Head of caudate nucleus (tissue), 42 donors: Measurements from ENCODE around the gene PCDHA1.
"Not testable (repeated sequence)": the region's sequence is repeated elsewhere in the genome, so short reads cannot be mapped to it uniquely, and the experiment has no call there.

ENCODE experiments used
- DNase-seq, 42 donors: peaks; one replicate each; pipeline versions ENCODE4 v3.0.0 to v3.0.0-alpha.2; 2020 to 2021; ENCODE audit warnings: mixed read lengths in 7 of 42
- intact Hi-C: fragments of 100-400 bp; cut with DNase I; formaldehyde crosslinking; loops from one replicate; pipeline ENCODE4 v1.15.0; 2022

Gene PCDHA1

GRCh38 chr5:140842798-140843733, 57.1 kb downstream of the PCDHA1 start:
- no peak for DNase-seq
- intact Hi-C loops: no loop called here

- intact Hi-C loops, DNase-seq: not testable (repeated sequence)
Measured at GRCh38 chr5:140848139-140849102, 62.5 kb downstream of the PCDHA1 start, which contains the start of gene PCDHA9. Gene PCDHA9 (plus strand): TSS chr5:140848382. CDS start chr5:140848496, 114 bp downstream.

DNA sequence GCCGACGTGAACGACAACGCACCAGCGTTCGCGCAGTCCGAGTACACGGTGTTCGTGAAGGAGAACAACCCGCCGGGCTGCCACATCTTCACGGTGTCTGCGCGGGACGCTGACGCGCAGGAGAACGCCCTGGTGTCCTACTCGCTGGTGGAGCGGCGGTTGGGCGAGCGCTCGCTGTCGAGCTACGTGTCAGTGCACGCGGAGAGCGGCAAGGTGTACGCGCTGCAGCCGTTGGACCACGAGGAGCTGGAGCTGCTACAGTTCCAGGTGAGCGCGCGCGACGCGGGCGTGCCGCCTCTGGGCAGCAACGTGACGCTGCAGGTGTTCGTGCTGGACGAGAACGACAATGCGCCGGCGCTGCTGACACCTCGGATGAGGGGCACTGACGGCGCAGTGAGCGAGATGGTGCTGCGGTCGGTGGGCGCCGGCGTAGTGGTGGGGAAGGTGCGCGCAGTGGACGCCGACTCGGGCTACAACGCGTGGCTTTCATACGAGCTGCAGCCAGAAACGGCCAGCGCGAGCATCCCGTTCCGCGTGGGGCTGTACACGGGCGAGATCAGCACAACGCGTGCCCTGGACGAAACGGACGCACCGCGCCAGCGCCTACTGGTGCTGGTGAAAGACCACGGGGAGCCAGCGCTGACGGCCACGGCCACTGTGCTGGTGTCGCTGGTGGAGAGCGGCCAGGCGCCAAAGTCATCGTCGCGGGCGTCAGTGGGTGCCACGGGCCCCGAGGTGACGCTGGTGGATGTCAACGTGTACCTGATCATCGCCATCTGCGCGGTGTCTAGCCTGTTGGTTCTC, 64.1 kb downstream of the PCDHA1 start:
- intact Hi-C loops, DNase-seq: not testable (repeated sequence)

- intact Hi-C loops: no loop called here
- DNase-seq: peak in 9 of 42 donors; percentile 20 to 48 (median 38)
Measured at GRCh38 chr5:140855772-140856674, 70.1 kb downstream of the PCDHA1 start, which contains the start of gene PCDHA10. Gene PCDHA10 (plus strand): TSS chr5:140855897. CDS start chr5:140856049, 152 bp downstream.

DNA sequence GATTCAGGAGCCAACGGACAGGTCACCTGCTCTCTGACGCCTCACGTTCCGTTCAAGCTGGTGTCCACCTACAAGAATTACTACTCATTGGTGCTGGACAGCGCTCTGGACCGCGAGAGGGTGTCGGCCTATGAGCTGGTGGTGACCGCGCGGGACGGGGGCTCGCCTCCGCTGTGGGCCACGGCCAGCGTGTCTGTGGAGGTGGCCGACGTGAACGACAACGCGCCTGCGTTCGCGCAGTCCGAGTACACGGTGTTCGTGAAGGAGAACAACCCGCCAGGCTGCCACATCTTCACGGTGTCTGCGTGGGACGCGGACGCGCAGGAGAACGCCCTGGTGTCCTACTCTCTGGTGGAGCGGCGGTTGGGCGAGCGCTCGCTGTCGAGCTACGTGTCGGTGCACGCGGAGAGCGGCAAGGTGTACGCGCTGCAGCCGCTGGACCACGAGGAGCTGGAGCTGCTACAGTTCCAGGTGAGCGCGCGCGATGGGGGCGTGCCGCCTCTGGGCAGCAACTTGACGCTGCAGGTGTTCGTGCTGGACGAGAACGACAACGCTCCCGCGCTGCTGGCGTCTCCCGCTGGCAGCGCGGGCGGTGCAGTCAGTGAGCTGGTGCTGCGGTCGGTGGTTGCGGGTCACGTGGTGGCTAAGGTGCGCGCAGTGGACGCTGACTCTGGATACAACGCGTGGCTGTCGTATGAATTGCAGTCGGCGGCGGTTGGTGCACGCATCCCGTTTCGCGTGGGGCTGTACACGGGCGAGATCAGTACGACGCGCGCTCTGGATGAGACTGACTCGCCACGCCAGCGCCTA, 71.4 kb downstream of the PCDHA1 start:
- no peak for DNase-seq
- intact Hi-C loops: no loop called here

DNA sequence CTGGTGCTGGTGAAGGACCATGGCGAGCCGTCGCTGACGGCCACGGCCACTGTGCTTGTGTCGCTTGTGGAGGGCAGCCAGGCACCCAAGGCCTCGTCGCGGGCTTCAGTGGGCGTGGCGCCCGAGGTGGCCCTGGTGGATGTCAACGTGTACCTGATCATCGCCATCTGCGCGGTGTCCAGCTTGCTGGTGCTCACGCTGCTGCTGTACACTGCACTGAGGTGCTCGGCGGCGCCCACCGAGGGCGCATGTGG, 72.0 kb downstream of the PCDHA1 start:
- no peak for DNase-seq
- intact Hi-C loops: no loop called here

GRCh38 chr5:140862441-140863295, 76.7 kb downstream of the PCDHA1 start:
- intact Hi-C loops: no loop called here
- DNase-seq: no peak

DNA sequence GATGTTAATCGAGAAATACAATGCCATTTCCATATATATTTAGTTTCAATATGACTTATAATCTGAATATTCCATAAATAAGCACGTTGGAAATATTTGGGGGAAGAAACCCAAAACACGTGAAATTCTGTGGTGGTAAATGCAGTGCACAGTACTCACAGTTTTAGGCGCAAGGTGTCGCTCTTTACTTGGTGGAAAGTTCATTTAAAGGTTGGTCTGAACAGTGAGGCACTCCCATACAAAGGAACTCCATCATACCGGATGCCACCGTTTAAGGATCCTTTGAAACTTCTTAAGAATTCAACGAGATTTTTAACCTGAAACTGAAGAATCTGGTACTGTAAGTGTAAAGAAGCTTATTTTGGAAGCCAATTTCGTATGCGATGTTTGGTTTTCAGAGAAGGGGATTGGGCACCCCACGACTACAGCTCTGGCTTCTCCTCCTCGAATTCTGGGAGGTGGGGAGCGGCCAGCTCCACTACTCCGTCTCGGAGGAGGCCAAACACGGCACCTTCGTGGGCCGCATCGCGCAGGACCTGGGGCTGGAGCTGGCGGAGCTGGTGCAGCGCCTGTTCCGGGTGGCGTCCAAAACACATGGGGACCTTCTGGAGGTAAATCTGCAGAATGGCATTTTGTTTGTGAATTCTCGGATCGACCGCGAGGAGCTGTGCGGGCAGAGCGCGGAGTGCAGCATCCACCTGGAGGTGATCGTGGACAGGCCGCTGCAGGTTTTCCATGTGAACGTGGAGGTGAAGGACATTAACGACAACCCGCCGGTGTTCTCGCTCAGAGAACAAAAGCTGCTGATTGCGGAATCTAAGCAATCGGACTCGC, 83.0 kb downstream of the PCDHA1 start, which contains the start of gene PCDHA11:
Gene PCDHA11 (plus strand): TSS at position 237 of the 834 bp plus-strand sequence. CDS start 147 bp downstream, at position 384.
- intact Hi-C loops: loop anchor here (5.0 kb wide), 1 partner anchor 173 kb away; no protein-coding TSS in a partner anchor
- DNase-seq: peak in 20 of 42 donors; percentile 16 to 65 (median 36)

DNA sequence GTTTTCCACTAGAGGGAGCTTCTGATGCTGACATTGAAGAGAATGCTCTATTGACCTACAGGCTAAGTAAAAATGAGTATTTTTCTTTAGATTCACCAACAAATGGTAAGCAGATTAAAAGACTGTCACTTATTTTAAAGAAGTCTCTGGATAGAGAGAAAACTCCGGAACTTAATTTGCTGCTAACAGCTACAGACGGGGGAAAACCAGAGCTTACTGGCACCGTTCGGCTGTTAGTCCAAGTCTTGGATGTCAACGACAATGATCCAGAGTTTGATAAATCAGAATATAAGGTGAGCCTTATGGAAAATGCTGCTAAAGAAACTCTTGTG, 83.6 kb downstream of the PCDHA1 start:
- intact Hi-C loops: loop anchor here (5.0 kb wide), 1 partner anchor 173 kb away; no protein-coding TSS in a partner anchor
- no peak for DNase-seq

DNA sequence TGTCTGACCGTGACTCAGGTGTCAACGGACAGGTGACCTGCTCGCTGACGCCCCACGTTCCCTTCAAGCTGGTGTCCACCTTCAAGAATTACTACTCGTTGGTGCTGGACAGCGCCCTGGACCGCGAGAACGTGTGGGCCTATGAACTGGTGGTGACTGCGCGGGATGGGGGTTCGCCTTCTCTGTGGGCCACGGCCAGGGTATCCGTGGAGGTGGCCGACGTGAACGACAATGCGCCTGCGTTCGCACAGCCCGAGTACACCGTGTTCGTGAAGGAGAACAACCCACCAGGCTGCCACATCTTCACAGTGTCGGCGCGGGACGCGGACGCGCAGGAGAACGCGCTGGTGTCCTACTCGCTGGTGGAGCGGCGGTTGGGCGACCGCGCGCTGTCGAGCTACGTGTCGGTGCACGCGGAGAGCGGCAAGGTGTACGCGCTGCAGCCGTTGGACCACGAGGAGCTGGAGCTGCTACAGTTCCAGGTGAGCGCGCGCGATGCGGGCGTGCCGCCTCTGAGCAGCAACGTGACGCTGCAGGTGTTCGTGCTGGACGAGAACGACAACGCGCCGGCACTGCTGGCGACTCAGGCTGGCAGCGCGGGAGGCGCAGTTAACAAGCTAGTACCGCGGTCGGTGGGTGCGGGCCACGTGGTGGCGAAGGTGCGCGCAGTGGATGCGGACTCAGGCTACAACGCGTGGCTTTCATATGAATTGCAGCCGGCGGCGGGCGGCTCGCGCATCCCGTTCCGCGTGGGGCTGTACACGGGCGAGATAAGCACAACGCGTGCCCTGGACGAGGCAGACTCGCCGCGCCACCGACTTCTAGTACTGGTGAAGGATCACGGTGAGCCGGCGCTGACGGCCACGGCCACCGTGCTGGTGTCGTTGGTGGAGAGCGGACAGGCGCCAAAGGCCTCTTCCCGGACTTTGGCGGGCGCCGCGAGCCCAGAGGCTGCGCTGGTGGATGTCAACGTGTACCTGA, 84.6 kb downstream of the PCDHA1 start:
- no peak for DNase-seq
- intact Hi-C loops: no loop called here

DNA sequence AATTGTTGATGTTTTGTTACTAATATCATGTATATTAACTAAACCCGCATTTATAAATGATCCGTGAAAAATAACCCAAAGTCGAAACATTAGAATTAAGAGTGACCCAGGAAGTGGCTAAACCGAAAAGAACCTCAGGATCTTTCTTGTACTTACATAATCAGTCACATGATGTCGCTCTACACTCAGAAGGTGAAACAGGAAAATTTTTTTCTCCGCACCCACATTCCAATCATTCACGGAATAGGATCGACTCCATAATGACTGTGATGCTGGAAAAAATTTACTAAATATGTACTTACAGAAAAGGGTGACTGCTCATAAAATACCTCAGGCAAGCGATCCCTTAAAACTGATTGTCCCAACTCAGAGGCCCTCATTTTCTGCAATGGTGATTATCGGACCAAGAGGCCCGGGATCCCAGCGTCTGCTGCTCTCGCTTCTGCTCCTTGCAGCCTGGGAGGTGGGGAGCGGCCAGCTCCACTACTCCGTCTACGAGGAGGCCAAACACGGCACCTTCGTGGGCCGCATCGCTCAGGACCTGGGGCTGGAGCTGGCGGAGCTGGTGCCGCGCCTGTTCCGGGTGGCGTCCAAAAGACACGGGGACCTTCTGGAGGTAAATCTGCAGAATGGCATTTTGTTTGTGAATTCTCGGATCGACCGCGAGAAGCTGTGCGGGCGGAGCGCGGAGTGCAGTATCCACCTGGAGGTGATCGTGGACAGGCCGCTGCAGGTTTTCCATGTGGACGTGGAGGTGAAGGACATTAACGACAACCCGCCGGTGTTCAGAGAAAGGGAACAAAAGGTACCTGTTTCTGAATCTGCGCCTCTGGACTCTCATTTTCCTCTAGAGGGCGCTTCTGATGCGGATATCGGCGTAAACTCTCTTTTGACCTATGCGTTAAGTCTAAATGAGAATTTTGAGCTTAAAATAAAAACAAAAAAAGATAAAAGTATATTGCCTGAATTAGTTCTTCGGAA, 89.4 kb downstream of the PCDHA1 start, which contains the start of gene PCDHA12:
Gene PCDHA12 (plus strand): TSS at position 224 of the 981 bp plus-strand sequence. CDS start 165 bp downstream, at position 389.
- DNase-seq: no peak
- intact Hi-C loops: no loop called here

DNA sequence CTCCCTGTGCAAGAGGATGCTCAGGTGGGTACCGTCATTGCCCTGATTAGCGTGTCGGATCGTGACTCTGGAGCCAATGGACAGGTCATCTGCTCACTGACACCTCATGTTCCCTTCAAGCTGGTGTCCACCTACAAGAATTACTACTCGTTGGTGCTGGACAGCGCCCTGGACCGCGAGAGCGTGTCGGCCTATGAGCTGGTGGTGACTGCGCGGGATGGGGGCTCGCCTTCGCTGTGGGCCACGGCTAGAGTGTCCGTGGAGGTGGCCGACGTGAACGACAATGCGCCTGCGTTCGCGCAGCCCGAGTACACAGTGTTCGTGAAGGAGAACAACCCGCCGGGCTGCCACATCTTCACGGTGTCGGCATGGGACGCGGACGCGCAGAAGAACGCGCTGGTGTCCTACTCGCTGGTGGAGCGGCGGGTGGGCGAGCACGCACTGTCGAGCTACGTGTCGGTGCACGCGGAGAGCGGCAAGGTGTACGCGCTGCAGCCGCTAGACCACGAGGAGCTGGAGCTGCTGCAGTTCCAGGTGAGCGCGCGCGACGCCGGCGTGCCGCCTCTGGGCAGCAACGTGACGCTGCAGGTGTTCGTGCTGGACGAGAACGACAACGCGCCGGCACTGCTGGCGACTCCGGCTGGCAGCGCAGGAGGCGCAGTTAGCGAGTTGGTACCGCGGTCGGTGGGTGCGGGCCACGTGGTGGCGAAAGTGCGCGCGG, 90.8 kb downstream of the PCDHA1 start:
- DNase-seq, intact Hi-C loops: not testable (repeated sequence)
